GM12878 (cell line): ENCODE results near the gene SLC32A1. TPM values are rescaled to one million over a fixed set of nuclear protein-coding genes. Genes with fewer than 3 reads are reported as not detected.

Experiments
- ATAC-seq: fragments of 200-7000 bp; cut with Tn5 transposase; 3 replicates; pipeline ENCODE4 v1.9.1; 2020; ENCODE audit warnings: mild to moderate bottlenecking, moderate library complexity
- BruUV-seq: library from RNA; stranded (reverse); fragments of 400-500 nt; replicated peaks from 2 replicates; lab custom pipeline; 2021; lab: Mats Ljungman, UMichigan
- CTCF ChIA-PET: fragments of 300-600 bp; sonication (Branson Sonifier 250); formaldehyde crosslinking; extraction: SDS; loops from one replicate; lab custom pipeline; 2021; ENCODE audit warnings: inconsistent platforms; lab: Yijun Ruan, JAX
- POLR2A ChIA-PET: fragments of 350-600 bp; formaldehyde crosslinking; extraction: SDS; loops from one replicate; lab custom pipeline; 2021; ENCODE audit warnings: inconsistent platforms; lab: Charles Lee
- RAD21 ChIA-PET: fragments of 300-600 bp; sonication (Branson Sonifier 250); formaldehyde crosslinking; loops from one replicate; lab custom pipeline; 2023; ENCODE audit warnings: antibody characterized with exemption; ENCODE audit not compliant: unreplicated experiment; lab: Charles Lee
- SMC1A ChIA-PET: fragments of 300-600 bp; sonication (Branson Sonifier 250); formaldehyde crosslinking; loops from one replicate; lab custom pipeline; 2023; ENCODE audit not compliant: unreplicated experiment, uncharacterized antibody; lab: Charles Lee
- DNase-seq: peaks from one replicate; pipeline ENCODE4 v3.0.0-alpha.2; 2011; ENCODE audit warnings: low read depth, low spot score
- FAIRE-seq: peaks from 3 replicates; lab custom pipeline; 2011; peaks lifted over from hg19 to GRCh38; lab: Jason Lieb, UNC
- H2AFZ ChIP-seq: 2 replicates; pipeline ENCODE4 v1.6.0; 2011; ENCODE audit warnings: low read depth, low read length, control low read depth; ENCODE audit not compliant: control insufficient read depth
- H3K27ac ChIP-seq: 2 replicates; pipeline ENCODE4 v1.5.1; 2011; ENCODE audit warnings: control low read depth; ENCODE audit not compliant: control insufficient read depth, insufficient read depth
- H3K27me3 ChIP-seq, 2 experiments: replicated peaks in 1 of 2; 2 replicates each; pipeline versions ENCODE4 v1.6.0 to v1.6.1; 2011; ENCODE audit warnings: low read length in 1 of 2; ENCODE audit not compliant: control insufficient read depth in 2 of 2, insufficient read depth in 2 of 2
- H3K36me3 ChIP-seq, 2 experiments: 2 replicates each; pipeline ENCODE4 v1.5.1; 2011; ENCODE audit warnings: low read length in 1 of 2; ENCODE audit not compliant: control insufficient read depth in 2 of 2, insufficient read depth in 2 of 2
- H3K4me1 ChIP-seq: 2 replicates; pipeline ENCODE4 v1.6.1; 2011; ENCODE audit warnings: mild to moderate bottlenecking, low read length, moderate library complexity, mixed read lengths; ENCODE audit not compliant: control insufficient read depth, insufficient read depth
- H3K4me2 ChIP-seq: 2 replicates; pipeline ENCODE4 v1.6.0; 2011; ENCODE audit warnings: control low read depth; ENCODE audit not compliant: control insufficient read depth, insufficient read depth
- H3K4me3 ChIP-seq: fragments of 200-600 bp; sonication (generic); 2 replicates; pipeline ENCODE4 v1.5.1; 2016
- H3K79me2 ChIP-seq: 2 replicates; pipeline ENCODE4 v1.6.0; 2011; ENCODE audit warnings: low read length; ENCODE audit not compliant: control insufficient read depth, insufficient read depth
- H3K9ac ChIP-seq: 2 replicates; pipeline ENCODE4 v1.8.0; 2011; ENCODE audit warnings: low read length, control low read depth, mixed read lengths; ENCODE audit not compliant: control insufficient read depth, insufficient read depth
- H3K9me3 ChIP-seq: replicated peaks from 3 replicates; pipeline ENCODE4 v1.5.1; 2011; ENCODE audit warnings: mild to moderate bottlenecking, low read length; ENCODE audit not compliant: control insufficient read depth, insufficient read depth
- H4K20me1 ChIP-seq: 2 replicates; pipeline ENCODE4 v1.6.0; 2011; ENCODE audit not compliant: control insufficient read depth, insufficient read depth
- FOXM1 ChIP-seq: IDR thresholded peaks from 2 replicates; pipeline ENCODE4 v1.6.1; 2012; ENCODE audit warnings: low read depth, mild to moderate bottlenecking, inconsistent platforms, low read length, moderate library complexity
- HDAC6 ChIP-seq: fragments of 200-600 bp; sonication (generic); IDR thresholded peaks from one replicate; pipeline ENCODE4 v1.8.0; 2017; ENCODE audit warnings: antibody characterized with exemption; ENCODE audit not compliant: unreplicated experiment
- HDGF ChIP-seq: fragments of 450-650 bp; IDR thresholded peaks from 2 replicates; pipeline ENCODE4 v1.6.1; 2016; ENCODE audit warnings: antibody characterized with exemption
- NFYA ChIP-seq: IDR thresholded peaks from 2 replicates; pipeline ENCODE4 v1.6.1; 2011; ENCODE audit warnings: low read depth, mild to moderate bottlenecking, low read length, improper control_type of control experiment, borderline replicate concordance
- NR2F1 ChIP-seq: fragments of 450-650 bp; conservative IDR thresholded peaks from 2 replicates; pipeline ENCODE4 v1.6.1; 2017; ENCODE audit warnings: mild to moderate bottlenecking
- PML ChIP-seq: IDR thresholded peaks from 2 replicates; pipeline ENCODE4 v1.6.1; 2012; ENCODE audit warnings: low read length, inconsistent platforms
- RAD51 ChIP-seq: fragments of 450-650 bp; IDR thresholded peaks from 2 replicates; pipeline ENCODE4 v1.6.1; 2016; ENCODE audit warnings: moderate library complexity, mild to moderate bottlenecking, inconsistent platforms
- WGBS: methylation state at CpG from one replicate; pipeline ENCODE4 v1.1.6; 2016; ENCODE audit warnings: low lambda C conversion rate; ENCODE audit not compliant: insufficient replicate concordance, insufficient coverage; ENCODE audit errors: missing lambda C conversion rate; 5-methylcytosine and 5-hydroxymethylcytosine counted together
- in situ Hi-C: fragments of 300-500 bp; cut with MboI; formaldehyde crosslinking; loops from 9 replicates; pipeline ENCODE4 v1.14.3; 2018; ENCODE audit warnings: mixed read lengths
- intact Hi-C: fragments of 100-400 bp; cut with micrococcal nuclease; formaldehyde crosslinking; loops from one replicate; pipeline ENCODE4 v1.14.2; 2022; ENCODE audit not compliant: unreplicated experiment
- polyA plus RNA-seq, 11 experiments: library from polyadenylated mRNA; depleted of rRNA in 4 of 11; unstranded in 6 of 11; stranded (reverse) in 5 of 11; fragments of >200 nt; fragmentation: Nextera tagmentation in 4 of 11; fragmentation: Illumina TruSeq in 1 of 11; extraction: Ambion mirVana in 4 of 11; extraction: Trizol in 1 of 11; gene quantifications; 1 replicate in 1 of 11; 2 replicates in 10 of 11; pipeline versions ENCODE4 v1.2.1 to v1.2.3, GENCODE V29; 2011 to 2016; ENCODE audit warnings: inconsistent platforms in 2 of 11, missing spikeins in 2 of 11, low read depth in 1 of 11
- total RNA-seq, 4 experiments: library from RNA; depleted of rRNA in 3 of 4; stranded (reverse); fragments of >200 nt in 3 of 4; fragmentation: Illumina TruSeq in 1 of 4; extraction: Trizol in 1 of 4; gene quantifications; 2 replicates each; pipeline versions ENCODE4 v1.2.1 to v1.2.3, GENCODE V29; 2013 to 2021
- TF ChIP-seq, protein P1 (sequence below): fragments of 450-650 bp; IDR thresholded peaks from 2 replicates; pipeline ENCODE4 v1.6.1; 2017; ENCODE audit warnings: antibody characterized with exemption, mild to moderate bottlenecking, moderate library complexity
- TF ChIP-seq, protein P2 (sequence below): fragments of 450-650 bp; IDR thresholded peaks from 2 replicates; pipeline ENCODE4 v1.6.1; 2017; ENCODE audit warnings: mild to moderate bottlenecking, moderate library complexity
- TF ChIP-seq, protein P3 (sequence below): fragments of 450-650 bp; formaldehyde crosslinking; IDR thresholded peaks from 2 replicates; pipeline ENCODE4 v1.5.0; 2022; ENCODE audit warnings: mild to moderate bottlenecking, missing genetic modification characterization
- TF ChIP-seq, protein P4 (sequence below): fragments of 450-650 bp; IDR thresholded peaks from 2 replicates; pipeline ENCODE4 v1.6.1; 2016; ENCODE audit warnings: mild to moderate bottlenecking

The SLC32A1 gene
- total and polyA plus RNA-seq, 10 of the 15 experiments (the other 5 are each of a cell fraction or from before 2014, with no cell fraction given) = not detected

GRCh38 chr20:38770970-38771369 lies 46.7 kb downstream of the SLC32A1 start:
- no peaks in the 10 kb centered on the region for H3K9me3 ChIP-seq
- H3K4me2 ChIP-seq = no peak overlapping the region
- TF ChIP-seq, protein P1, sequence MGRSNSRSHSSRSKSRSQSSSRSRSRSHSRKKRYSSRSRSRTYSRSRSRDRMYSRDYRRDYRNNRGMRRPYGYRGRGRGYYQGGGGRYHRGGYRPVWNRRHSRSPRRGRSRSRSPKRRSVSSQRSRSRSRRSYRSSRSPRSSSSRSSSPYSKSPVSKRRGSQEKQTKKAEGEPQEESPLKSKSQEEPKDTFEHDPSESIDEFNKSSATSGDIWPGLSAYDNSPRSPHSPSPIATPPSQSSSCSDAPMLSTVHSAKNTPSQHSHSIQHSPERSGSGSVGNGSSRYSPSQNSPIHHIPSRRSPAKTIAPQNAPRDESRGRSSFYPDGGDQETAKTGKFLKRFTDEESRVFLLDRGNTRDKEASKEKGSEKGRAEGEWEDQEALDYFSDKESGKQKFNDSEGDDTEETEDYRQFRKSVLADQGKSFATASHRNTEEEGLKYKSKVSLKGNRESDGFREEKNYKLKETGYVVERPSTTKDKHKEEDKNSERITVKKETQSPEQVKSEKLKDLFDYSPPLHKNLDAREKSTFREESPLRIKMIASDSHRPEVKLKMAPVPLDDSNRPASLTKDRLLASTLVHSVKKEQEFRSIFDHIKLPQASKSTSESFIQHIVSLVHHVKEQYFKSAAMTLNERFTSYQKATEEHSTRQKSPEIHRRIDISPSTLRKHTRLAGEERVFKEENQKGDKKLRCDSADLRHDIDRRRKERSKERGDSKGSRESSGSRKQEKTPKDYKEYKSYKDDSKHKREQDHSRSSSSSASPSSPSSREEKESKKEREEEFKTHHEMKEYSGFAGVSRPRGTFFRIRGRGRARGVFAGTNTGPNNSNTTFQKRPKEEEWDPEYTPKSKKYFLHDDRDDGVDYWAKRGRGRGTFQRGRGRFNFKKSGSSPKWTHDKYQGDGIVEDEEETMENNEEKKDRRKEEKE = no peak
- no peak for TF ChIP-seq FOXM1
- TF ChIP-seq, protein P2, sequence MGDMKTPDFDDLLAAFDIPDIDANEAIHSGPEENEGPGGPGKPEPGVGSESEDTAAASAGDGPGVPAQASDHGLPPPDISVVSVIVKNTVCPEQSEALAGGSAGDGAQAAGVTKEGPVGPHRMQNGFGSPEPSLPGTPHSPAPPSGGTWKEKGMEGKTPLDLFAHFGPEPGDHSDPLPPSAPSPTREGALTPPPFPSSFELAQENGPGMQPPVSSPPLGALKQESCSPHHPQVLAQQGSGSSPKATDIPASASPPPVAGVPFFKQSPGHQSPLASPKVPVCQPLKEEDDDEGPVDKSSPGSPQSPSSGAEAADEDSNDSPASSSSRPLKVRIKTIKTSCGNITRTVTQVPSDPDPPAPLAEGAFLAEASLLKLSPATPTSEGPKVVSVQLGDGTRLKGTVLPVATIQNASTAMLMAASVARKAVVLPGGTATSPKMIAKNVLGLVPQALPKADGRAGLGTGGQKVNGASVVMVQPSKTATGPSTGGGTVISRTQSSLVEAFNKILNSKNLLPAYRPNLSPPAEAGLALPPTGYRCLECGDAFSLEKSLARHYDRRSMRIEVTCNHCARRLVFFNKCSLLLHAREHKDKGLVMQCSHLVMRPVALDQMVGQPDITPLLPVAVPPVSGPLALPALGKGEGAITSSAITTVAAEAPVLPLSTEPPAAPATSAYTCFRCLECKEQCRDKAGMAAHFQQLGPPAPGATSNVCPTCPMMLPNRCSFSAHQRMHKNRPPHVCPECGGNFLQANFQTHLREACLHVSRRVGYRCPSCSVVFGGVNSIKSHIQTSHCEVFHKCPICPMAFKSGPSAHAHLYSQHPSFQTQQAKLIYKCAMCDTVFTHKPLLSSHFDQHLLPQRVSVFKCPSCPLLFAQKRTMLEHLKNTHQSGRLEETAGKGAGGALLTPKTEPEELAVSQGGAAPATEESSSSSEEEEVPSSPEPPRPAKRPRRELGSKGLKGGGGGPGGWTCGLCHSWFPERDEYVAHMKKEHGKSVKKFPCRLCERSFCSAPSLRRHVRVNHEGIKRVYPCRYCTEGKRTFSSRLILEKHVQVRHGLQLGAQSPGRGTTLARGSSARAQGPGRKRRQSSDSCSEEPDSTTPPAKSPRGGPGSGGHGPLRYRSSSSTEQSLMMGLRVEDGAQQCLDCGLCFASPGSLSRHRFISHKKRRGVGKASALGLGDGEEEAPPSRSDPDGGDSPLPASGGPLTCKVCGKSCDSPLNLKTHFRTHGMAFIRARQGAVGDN = no peak
- no peak for TF ChIP-seq RAD51
- no peak for TF ChIP-seq HDAC6
- no peak for TF ChIP-seq NFYA
- TF ChIP-seq, protein P3, sequence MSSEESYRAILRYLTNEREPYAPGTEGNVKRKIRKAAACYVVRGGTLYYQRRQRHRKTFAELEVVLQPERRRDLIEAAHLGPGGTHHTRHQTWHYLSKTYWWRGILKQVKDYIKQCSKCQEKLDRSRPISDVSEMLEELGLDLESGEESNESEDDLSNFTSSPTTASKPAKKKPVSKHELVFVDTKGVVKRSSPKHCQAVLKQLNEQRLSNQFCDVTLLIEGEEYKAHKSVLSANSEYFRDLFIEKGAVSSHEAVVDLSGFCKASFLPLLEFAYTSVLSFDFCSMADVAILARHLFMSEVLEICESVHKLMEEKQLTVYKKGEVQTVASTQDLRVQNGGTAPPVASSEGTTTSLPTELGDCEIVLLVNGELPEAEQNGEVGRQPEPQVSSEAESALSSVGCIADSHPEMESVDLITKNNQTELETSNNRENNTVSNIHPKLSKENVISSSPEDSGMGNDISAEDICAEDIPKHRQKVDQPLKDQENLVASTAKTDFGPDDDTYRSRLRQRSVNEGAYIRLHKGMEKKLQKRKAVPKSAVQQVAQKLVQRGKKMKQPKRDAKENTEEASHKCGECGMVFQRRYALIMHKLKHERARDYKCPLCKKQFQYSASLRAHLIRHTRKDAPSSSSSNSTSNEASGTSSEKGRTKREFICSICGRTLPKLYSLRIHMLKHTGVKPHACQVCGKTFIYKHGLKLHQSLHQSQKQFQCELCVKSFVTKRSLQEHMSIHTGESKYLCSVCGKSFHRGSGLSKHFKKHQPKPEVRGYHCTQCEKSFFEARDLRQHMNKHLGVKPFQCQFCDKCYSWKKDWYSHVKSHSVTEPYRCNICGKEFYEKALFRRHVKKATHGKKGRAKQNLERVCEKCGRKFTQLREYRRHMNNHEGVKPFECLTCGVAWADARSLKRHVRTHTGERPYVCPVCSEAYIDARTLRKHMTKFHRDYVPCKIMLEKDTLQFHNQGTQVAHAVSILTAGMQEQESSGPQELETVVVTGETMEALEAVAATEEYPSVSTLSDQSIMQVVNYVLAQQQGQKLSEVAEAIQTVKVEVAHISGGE (CRISPR knock-in tag) = no peak
- no peak for TF ChIP-seq NR2F1
- TF ChIP-seq HDGF = no peak
- TF ChIP-seq, protein P4, sequence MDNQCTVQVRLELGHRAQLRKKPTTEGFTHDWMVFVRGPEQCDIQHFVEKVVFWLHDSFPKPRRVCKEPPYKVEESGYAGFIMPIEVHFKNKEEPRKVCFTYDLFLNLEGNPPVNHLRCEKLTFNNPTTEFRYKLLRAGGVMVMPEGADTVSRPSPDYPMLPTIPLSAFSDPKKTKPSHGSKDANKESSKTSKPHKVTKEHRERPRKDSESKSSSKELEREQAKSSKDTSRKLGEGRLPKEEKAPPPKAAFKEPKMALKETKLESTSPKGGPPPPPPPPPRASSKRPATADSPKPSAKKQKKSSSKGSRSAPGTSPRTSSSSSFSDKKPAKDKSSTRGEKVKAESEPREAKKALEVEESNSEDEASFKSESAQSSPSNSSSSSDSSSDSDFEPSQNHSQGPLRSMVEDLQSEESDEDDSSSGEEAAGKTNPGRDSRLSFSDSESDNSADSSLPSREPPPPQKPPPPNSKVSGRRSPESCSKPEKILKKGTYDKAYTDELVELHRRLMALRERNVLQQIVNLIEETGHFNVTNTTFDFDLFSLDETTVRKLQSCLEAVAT = no peak
- TF ChIP-seq PML = no peak
- no peak overlapping the region for H3K27ac ChIP-seq
- DNase-seq = no peak
- ChIA-PET RAD21 (no interaction called here), CTCF (no interaction called here), SMC1A (interaction anchor here (2.0 kb wide), 1 partner anchor 19 kb away, joined by 5 read pairs; no protein-coding TSS in a partner anchor), POLR2A (no interaction called here)
- FAIRE-seq = no peak
- no peaks in the 10 kb centered on the region for H4K20me1 ChIP-seq
- intact Hi-C loops = no loop called here
- BruUV-seq = no TSS peak
- no peak overlapping the region for H3K4me3 ChIP-seq
- in situ Hi-C loops = no loop called here
- no peaks in the 10 kb centered on the region for H3K4me1 ChIP-seq
- H3K9ac ChIP-seq = no peak overlapping the region
- ATAC-seq = no peak
- H3K79me2 ChIP-seq = no peaks in the 10 kb centered on the region
- H2AFZ ChIP-seq = no peak overlapping the region
- no peaks in the 10 kb centered on the region for H3K27me3 ChIP-seq
- over 99% methylated on average over 7 of the region's 7 CpGs for WGBS
- peaks cover 9 to 13% of the 10 kb centered on the region in 2 experiments for H3K36me3 ChIP-seq
